NCI-H748 (cell line): Measurements from ENCODE around the gene MKRN1.
"Not testable (repeated sequence)": the region's sequence is repeated elsewhere in the genome, so short reads cannot be mapped to it uniquely, and the experiment has no call there.

Source experiments
- DNase-seq: peaks from one replicate; lab custom pipeline; 2025; ENCODE audit not compliant: unreplicated experiment; lab: John Stamatoyannopoulos, UW

MKRN1 gene

GRCh38 chr7:140440593-140440992 is 38.7 kb downstream of the MKRN1 start:
- no peak for DNase-seq

GRCh38 chr7:140439359-140439758 is 39.9 kb downstream of the MKRN1 start:
- no peak for DNase-seq

- DNase-seq, result no peak
These were observed 43.9 kb downstream of the MKRN1 start for GRCh38 chr7:140435252-140435895.

GRCh38 chr7:140433396-140433795 is 45.9 kb downstream of the MKRN1 start:
- no peak for DNase-seq

- DNase-seq, result no peak
These were observed 53.2 kb downstream of the MKRN1 start for GRCh38 chr7:140426130-140426529.

GRCh38 chr7:140425718-140426117 is 53.6 kb downstream of the MKRN1 start:
- no peak for DNase-seq

- no peak for DNase-seq
These were observed 55.8 kb downstream of the MKRN1 start for GRCh38 chr7:140423501-140423900.

GRCh38 chr7:140421521-140421920 is 57.8 kb downstream of the MKRN1 start:
- no peak for DNase-seq

- DNase-seq, result no peak
These were observed 60.7 kb downstream of the MKRN1 start for GRCh38 chr7:140418653-140419052.

GRCh38 chr7:140418156-140418472 is 61.2 kb downstream of the MKRN1 start:
- DNase-seq, result peak; percentile 96

GRCh38 chr7:140417456-140418155 is 61.7 kb downstream of the MKRN1 start:
- DNase-seq, result peak; percentile 96

- peak; percentile 48 for DNase-seq
These were observed 62.7 kb downstream of the MKRN1 start for GRCh38 chr7:140416560-140416959.

GRCh38 chr7:140415816-140416215 is 63.5 kb downstream of the MKRN1 start:
- DNase-seq, result not testable (repeated sequence)

GRCh38 chr7:140415361-140415760 is 63.9 kb downstream of the MKRN1 start:
- no peak for DNase-seq

GRCh38 chr7:140404565-140405065 is 74.7 kb downstream of the MKRN1 start:
- peak; percentile 52 for DNase-seq

- DNase-seq, result peak; percentile 83
These were observed 75.3 kb downstream of the MKRN1 start, which contains the start of gene RAB19 for GRCh38 chr7:140403878-140404564. TSS of gene RAB19 (plus strand) at chr7:140404058. CDS start at chr7:140407647, 3,589 bp downstream.
